HG02610 (cell line): ENCODE data around the gene CWC27.
"Not testable (repeated sequence)": the region's sequence is repeated elsewhere in the genome, so short reads cannot be mapped to it uniquely, and the experiment has no call there.

Experiments used
- ATAC-seq: cut with Tn5 transposase; IDR thresholded peaks from one replicate; pipeline ENCODE4 v1.9.1; 2021; ENCODE audit warnings: mild to moderate bottlenecking, moderate library complexity; ENCODE audit not compliant: unreplicated experiment

The CWC27 gene

GRCh38 chr5:64907399-64907798 lies 138.7 kb downstream of the CWC27 start:
- not testable (repeated sequence) for ATAC-seq

- ATAC-seq, result no peak
Observed at GRCh38 chr5:64914396-64914795, 145.7 kb downstream of the CWC27 start.

GRCh38 chr5:64918083-64918482 lies 149.4 kb downstream of the CWC27 start:
- no peak for ATAC-seq

GRCh38 chr5:64921386-64921785 lies 152.7 kb downstream of the CWC27 start:
- ATAC-seq, result no peak

- no peak for ATAC-seq
Observed at GRCh38 chr5:64923151-64923685, 154.5 kb downstream of the CWC27 start.

GRCh38 chr5:64925123-64925522 lies 156.4 kb downstream of the CWC27 start:
- ATAC-seq, result peak; percentile 43

GRCh38 chr5:64929833-64930232 lies 161.1 kb downstream of the CWC27 start:
- ATAC-seq, result no peak

GRCh38 chr5:64930672-64931318 lies 162.1 kb downstream of the CWC27 start:
- ATAC-seq, result no peak

- ATAC-seq, result not testable (repeated sequence)
Observed at GRCh38 chr5:64939422-64939771, 170.7 kb downstream of the CWC27 start.

- no peak for ATAC-seq
Observed at GRCh38 chr5:64939772-64940510, 171.2 kb downstream of the CWC27 start.

- no peak for ATAC-seq
Observed at GRCh38 chr5:64942460-64942859, 173.7 kb downstream of the CWC27 start.

GRCh38 chr5:64944868-64945267 lies 176.1 kb downstream of the CWC27 start:
- no peak for ATAC-seq

- no peak for ATAC-seq
Observed at GRCh38 chr5:64947031-64947430, 178.3 kb downstream of the CWC27 start.

GRCh38 chr5:64947801-64948200 lies 179.1 kb downstream of the CWC27 start:
- ATAC-seq, result no peak

GRCh38 chr5:64949331-64949730 lies 180.6 kb downstream of the CWC27 start:
- ATAC-seq, result no peak

- ATAC-seq, result no peak
Observed at GRCh38 chr5:64952951-64953673, 184.4 kb downstream of the CWC27 start.

GRCh38 chr5:64954518-64954917 lies 185.8 kb downstream of the CWC27 start:
- ATAC-seq, result no peak

- no peak for ATAC-seq
Observed at GRCh38 chr5:64958757-64959391, 190.1 kb downstream of the CWC27 start.

GRCh38 chr5:64963278-64963677 lies 194.5 kb downstream of the CWC27 start:
- ATAC-seq, result no peak

- no peak for ATAC-seq
Observed at GRCh38 chr5:64968591-64969110, 199.9 kb downstream of the CWC27 start.

- no peak for ATAC-seq
Observed at GRCh38 chr5:64969578-64969977, 200.8 kb downstream of the CWC27 start.
